GM18520 (cell line): ENCODE data around the gene VEPH1.

Source experiments
- ATAC-seq: cut with Tn5 transposase; IDR thresholded peaks from one replicate; pipeline ENCODE4 v1.9.1; 2021; ENCODE audit not compliant: unreplicated experiment

VEPH1 gene

DNA sequence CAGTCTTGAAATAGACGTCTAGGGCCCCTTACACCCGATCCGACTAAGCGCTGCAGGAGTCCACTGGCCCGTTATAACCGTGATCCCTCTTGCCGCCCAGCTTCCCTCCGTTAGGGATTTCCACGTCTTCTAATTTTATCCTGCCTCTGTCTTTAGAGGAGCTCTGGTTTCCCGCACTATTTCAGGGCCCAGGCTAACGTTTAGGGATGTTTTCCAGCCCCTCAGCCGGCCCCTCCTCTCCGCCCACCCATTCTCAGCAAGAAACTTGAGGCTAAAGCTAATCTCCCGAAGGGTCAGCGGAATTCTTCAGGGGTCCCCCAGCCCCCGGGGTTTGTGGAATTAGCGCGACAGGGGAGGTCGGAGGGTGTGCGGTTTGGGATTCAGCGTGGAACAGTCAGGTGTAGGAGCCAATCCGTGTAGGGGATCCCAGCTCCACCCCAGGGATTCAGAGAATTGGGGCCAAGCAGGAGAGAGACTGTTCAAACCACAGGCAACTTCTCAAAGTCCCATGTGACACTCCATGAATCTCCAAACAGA is 65.0 kb downstream of the VEPH1 start:
- ATAC-seq: no peak

DNA sequence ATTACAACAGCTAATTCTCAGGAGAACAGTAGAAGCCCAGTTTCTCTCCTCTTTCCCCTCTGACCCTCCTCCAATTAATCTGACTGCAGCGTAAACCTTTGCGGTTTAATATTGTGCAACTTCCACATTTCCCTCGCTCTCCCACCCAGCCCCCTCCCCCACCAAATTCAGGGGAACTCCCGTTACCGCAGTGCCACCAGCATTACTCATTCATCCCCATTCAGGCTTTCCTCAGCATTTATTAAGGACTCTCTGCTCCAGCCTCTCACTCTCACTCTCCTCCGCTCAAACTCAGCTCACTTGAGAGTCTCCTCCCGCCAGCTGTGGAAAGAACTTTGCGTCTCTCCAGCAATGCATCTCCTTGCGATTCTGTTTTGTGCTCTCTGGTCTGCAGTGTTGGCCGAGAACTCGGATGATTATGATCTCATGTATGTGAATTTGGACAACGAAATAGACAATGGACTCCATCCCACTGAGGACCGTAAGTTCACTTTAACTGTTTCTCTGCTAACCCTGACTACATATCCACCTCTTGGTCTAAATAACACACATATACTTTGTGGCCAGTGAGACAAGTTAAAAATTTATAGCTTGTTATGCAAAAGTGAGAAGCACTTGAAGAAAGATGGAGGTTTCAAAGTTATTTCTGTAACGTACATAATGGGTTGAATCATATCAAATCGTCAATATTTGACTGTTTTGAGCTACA is 66.5 kb downstream of the VEPH1 start, which contains the start of gene PTX3:
Gene PTX3, plus strand, starts transcription at position 268 of the 709 bp plus-strand sequence. Its CDS starts 84 bp downstream, at position 352.
- ATAC-seq: no peak

DNA sequence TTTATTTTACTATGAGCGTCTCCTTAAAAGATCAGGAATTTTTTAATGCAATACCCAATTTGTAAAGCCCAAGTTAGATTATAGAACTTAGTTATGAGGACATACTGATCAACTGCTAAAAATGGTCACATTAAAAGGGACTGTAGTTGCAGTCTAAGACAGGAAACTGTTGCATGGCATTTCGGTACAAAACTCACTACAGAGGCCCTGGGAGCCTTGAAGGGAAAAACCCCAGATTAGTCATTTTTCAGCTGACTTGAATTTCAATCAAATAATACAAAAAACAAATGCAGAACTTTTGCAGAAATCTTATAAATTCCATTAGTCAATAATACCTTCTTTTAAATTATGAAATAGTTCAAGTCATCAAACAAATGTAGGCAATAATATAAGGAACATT is 73.5 kb downstream of the VEPH1 start:
- ATAC-seq: no peak

DNA sequence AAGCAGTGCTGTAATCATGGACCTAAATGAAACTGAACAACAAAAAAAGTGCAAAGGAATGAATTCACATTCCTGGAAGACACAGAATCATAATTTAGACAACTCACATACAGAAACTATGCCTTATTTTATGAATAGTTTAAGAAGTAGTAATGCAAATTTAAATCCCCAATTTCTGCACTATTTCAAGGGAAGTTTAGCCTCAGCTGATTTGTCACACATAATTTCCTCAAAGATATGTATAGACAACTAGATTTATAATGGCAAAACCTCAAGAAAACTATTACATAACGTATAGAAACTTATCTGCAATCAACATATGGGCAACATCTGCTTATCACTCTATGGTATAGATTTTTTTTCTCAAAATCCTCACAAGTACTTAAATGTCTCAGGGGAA is 74.4 kb downstream of the VEPH1 start:
- ATAC-seq: no peak

DNA sequence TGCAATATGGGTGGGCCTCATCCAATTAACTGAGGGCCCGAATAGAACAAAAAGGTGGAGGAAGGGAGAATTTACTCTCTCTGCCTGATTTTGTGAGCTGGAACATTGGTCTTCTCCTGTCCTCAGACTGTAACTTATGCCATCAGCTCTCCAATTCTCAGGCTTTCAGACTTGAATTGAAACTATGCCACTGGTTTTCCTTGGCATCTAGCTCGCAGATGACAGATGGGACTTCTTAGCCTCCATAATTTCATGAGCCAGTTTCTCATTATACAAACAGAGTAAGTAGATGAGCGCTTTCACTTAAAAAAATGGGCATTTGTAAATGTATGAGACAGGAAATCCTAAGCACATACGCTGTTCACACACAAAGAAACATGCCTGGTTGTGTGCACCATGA is 75.3 kb downstream of the VEPH1 start:
- no peak for ATAC-seq

DNA sequence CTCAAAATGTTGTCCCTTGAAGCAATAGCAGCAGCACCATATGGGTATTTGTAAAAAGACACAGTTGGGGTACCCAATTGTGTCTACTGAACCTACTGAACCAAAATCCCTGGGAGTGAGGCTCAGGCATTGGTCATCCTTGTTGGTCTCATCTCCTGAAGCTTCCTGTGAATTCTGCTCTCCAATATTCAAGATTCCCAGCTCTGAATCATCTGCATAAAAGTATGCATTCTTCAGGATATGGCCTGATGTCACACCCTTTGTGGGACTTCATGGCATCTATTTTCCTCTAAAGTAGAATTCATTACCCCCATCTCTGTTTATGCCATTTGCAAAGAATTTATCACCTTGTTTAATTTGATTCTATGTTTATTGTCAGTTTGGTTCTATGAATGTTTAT is 79.9 kb downstream of the VEPH1 start:
- ATAC-seq: no peak

DNA sequence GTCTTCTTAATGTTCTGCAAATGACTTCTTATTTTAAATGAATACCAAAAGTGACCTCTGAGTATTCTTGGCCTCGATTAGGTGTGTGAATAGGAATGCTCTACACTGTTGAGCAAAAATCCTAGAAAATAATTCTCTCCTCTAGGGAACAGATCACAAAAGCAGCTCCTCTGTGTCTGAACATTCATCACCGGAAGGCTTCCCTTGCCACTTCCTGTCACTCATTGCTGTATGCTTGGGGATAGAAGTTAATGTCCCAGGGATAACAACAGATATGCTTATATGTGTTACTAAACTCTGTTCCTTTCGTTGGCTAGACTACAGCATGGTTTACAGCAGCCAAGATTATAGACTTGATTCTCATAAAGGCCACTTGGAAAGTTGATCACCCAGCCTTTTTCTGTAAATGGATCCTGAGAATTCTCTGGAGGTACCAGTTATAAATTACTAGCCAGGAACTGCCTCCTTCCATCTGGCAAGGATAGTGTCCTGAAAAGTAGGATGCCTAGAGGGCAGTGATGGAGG is 82.5 kb downstream of the VEPH1 start:
- ATAC-seq: no peak

DNA sequence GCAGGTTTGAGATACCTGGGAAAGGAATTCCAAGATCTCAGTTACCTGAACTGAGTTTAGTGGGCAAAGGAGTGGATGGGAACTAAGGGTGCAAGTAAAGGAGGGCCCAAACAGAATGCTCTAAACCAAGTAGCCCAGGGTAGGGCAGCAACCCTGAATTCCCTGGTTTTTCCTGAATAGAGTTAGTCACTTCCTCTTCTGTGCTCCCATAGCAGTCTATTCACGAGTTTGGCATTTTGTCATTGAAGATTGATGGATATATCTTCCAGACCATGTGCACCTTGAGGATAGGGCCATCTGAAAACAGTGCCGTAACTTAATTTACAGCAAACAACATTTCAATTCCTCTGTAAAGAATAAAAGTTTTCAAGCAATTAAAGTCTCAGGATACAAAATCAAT is 85.1 kb downstream of the VEPH1 start:
- no peak for ATAC-seq

DNA sequence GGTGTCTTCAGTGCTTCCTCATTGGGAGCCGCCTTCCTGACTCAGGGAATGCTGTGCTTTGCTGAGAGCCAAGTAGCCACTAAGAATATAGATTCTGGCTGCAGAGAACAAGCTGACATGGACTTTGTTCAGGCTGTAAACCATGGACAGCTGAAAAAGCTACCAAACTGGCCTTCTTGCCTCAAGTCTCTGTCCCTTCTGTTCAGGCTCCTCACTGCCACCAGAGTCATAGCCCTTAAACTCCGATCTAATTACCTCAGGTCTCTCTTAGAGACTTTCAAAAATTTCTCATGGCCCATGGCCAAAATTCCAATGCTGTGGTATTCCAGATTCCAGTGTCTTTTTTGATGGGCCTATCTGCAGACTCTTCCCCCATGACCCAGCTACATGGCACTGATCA is 86.0 kb downstream of the VEPH1 start:
- ATAC-seq: no peak

DNA sequence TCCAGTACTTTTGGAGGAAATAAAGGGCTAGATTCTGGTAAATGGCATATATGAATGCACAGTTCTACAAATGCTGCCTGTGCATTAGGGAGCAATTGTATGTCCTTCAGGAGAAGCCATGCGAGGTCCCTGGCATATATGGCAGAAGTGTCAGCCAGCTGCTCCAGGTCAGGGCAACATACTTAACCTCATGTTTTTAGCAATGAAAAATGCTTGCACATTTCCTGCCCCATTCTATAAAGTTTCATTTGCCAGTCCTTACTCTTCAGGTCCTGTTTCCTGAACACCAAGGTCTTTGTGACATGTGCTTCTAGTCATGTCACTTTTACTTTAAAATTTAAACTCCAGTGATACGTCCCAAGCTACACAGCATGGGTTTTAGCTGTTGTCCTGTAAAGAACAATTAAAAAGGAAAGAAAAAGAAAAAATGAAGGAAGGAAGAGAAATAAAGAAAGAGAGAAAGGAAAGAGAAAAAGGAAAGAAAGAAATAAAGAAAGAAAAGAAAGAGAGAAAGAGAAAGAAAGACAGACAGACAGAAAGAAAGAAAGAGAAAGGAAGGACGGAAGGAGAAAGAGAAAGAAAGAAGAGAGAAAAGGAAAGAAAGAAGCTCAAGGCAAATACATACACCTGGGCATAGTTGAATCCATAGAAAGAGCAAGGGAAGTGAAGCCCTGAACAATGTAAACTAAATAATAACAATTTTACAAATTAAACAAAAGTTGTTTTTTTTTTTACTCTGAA is 86.7 kb downstream of the VEPH1 start:
- ATAC-seq: no peak

DNA sequence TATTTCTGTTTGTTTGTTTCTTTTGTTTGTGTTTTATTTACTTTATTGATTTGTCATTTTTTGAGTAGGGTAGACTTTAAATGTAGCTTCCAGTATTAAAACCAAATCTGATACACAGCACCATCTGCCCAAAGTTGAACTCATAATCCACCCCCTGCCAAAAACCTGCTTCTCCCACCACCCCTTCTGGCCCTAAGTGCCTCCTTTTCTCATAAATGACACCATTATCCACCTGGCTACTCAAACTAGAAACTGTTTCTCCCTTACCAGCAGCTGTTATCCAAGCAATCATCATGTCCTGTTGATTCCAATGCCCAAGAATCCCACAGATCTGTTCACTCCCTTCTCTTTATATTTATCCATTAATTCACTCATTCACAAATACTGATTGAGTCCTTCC is 88.4 kb downstream of the VEPH1 start:
- ATAC-seq: no peak

DNA sequence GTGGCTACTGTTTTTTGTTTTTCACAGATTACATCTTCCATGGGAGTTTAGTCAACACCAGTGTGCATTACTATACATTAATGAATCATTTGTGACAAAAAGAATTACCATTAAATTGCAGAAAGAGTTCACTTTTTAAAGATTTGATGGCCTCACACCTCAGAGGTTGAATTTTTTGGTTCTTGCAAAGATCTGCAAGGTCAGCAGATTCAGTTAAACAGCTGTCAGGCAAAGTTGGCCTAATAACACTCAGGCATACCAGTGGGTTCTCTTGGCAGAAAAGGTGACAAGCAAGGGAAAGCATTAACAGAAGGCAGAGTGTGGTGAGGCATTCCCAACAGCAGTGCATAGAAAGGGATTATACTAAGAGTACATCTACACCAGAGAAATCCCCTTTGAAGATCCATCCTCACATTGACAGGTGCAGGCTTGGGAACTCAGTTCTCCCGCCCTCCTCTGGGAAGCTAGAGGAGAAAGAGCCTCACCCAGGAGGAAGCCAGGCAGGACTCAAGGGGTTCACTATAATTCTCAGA is 90.8 kb downstream of the VEPH1 start:
- no peak for ATAC-seq

DNA sequence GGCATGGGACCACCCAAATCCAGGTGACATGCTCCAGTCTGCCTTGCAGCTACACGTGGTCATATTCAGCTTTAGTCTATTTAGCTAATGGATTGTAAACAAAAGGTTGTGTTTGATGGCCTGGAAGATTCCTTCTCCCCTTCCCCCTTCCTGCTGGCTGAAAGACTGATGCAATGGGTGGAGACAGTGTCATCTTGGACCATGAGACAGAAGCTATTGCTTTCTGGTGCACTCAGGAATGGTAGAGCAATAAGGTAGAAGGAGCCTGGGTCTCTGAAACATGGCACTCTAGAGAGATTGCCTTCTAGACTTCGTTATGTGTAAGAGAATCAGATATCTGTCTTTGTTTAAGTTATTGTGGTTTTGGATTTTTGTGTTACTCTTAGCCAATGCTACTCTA is 92.3 kb downstream of the VEPH1 start:
- no peak for ATAC-seq

DNA sequence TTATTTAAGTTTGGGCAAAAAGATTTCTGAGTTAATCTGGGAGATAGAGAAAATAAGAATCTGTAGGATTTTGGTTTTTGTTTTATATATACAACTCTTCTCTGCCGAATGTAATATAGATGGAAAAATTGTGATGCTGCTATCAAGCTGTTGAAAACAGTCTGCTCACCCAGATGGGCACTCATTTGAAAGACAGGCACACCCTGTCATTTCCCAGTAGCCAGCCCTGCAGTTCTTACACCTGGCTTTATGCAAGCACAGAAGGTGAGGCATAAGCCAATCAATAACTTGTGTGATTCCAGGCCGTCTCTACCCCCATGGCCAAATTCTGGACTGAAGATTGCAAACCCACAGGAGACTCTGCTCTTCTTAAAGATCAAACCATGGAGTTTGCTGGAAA is 93.7 kb downstream of the VEPH1 start:
- no peak for ATAC-seq

DNA sequence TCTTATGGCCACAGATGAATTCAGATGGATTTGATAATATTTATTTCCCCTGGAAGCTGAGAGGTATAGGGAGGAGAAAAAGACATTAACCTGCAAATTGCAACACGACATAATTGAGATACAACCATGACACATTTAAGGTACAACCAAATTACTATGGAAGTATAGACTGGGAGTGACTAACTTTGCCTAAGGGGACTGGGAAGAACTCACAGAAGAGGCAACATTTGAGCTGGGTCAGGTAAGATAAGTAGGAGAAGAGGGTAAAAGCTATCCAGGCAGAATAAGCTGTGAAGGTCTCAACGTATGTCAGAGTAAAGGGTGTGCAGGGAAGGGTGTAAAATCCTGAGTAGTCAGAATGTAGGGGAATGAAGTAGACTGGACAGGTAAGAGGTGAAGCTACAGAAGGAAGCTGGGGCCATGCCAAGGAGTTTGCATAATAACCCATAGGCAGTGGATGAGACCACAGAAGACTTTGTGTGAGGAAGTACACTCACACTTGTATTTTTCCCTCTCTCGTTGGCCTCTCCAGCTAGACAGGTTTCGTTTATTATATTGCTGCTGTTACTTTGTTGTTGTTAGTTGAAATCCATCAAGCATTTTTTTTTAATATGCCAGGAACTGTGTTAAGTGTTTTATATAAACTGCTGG is 94.6 kb downstream of the VEPH1 start:
- no peak for ATAC-seq

DNA sequence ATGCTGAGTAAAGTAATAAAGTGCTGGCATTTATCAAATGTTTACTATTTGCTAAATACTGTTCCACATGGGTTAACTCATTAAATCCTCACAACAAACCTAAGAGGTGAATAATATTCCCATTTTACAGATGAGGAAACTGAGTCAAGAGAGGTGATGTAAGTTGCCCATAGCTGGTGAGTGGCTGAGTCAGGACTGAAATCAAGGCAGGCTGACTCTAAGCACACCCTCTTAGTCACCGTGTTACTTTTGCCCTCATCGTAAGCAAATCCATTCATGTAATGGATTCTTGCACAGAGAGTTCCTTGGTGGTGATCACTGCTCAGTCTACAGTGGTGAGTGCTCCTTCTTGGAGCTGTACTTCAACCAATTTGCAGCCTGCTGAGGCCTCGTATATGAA is 95.4 kb downstream of the VEPH1 start:
- no peak for ATAC-seq

DNA sequence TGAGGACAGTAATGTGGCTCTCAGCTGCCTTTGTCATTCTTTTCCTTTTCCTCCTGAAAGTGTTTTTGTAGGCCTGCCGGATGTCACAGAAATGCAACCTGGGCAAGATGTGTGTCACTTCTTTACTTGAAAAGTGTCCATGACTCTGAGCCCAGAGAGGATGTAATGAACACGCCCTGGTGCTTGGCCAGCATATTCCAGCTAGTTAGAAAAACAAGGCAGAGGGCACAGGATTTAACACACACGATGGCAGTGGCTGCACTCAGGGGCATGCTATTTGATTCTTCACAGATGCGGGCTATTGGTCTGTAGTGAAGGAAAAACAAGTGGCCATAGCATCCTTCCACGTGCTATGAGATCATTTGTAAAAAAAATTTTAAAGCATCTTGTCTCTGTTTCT is 96.8 kb downstream of the VEPH1 start:
- no peak for ATAC-seq

DNA sequence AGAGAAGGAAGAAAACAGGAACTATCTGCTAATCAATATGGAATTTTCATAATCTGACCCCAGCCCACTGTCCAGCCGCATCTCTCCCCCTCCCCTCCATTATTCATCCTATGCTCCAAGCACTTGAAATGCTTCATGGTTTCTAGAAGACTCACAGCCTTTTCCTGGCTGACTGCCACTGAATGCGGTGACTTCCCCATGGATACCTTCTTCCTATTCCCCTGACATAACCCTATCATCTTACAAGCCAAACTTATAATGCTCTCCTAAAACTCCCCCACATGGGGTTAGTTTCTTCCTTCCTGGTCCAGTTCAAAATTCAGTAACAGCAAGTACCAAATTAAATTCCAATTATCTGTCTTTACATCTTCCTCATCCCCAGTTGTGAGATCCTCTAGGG is 97.8 kb downstream of the VEPH1 start:
- ATAC-seq: no peak

DNA sequence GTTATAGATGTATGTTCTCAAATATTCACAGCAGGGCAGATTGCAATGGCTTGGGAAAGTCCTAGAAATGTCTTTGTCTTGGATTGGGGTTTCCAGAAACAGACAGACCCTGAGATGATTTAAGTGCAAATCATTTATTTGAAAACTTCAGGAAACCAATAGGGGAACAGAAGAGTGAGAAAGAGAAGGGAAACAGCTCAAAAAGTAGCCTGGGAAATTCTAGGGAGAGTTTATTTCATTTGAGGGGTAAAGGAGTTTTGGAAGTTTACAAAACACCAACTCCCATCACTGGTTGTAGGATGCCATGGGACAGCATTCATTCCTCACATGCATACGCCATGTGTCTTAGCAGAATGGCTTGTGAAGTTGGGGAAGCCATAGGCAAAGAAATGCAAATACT is 98.8 kb downstream of the VEPH1 start:
- ATAC-seq: no peak

DNA sequence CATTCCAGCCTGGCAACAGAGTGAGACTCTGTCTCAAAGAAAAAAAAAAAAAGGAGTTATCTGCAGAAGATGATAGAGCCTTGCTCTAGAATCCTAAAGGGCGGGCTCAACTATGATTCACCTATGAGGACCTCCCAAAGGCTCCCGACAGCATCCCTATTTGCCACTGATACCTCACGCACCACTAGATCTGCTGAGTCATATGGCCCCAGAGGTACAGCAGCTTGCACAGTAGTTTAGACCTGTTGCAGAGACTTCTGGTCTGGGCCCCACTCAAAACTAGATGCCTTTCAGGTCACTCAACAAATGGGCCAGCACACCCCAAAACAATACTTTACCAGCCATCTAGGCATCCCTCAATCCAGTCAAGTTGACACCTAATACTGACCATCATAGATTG is 104.6 kb downstream of the VEPH1 start:
- ATAC-seq: no peak

DNA sequence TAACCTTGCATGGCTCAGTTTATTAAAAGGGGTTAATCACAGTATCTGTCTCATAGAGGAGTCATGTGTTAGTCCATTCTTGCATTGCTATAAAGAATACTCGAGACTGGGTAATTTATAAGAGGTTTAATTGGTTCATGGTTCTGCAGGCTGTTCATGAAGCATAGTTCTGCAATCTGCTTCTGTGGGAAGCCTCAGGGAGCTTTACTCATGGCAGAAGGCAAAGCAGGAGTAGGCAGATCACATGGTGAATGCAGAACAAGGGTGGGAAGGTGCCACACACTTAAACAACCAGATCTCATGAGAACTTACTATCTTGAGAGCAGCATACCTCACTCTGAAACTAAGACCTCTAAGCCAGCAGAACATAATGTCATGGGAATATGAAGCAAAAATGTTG is 108.8 kb downstream of the VEPH1 start:
- ATAC-seq: no peak
